ENCODE measurements around the gene MRI1.
"Not testable (repeated sequence)": the region's sequence is repeated elsewhere in the genome, so short reads cannot be mapped to it uniquely, and the experiment has no call there.

Gene MRI1

GRCh38 chr19:13762635-13763235, 1.6 kb upstream of the MRI1 start:
- DNase-seq, result no peak

GRCh38 chr19:13763265-13763664, 1.1 kb upstream of the MRI1 start:
- no peak for DNase-seq

- DNase-seq, result no peak
These were observed 586 bp downstream of the MRI1 start for GRCh38 chr19:13764821-13765394.

- no peak for DNase-seq
These were observed 1.2 kb downstream of the MRI1 start for GRCh38 chr19:13765395-13766094.

- DNase-seq, result no peak
These were observed 1.8 kb downstream of the MRI1 start for GRCh38 chr19:13766095-13766481.

GRCh38 chr19:13768510-13768909, 4.2 kb downstream of the MRI1 start:
- no peak for DNase-seq

GRCh38 chr19:13770013-13770635, 5.8 kb downstream of the MRI1 start:
- DNase-seq, result no peak

- peak; percentile 97 for DNase-seq
These were observed 10.2 kb downstream of the MRI1 start, which contains the start of gene C19orf53 for GRCh38 chr19:13774217-13775191. Gene C19orf53, plus strand, starts transcription at chr19:13774456. Its CDS starts 22 bp downstream, at chr19:13774478.

GRCh38 chr19:13778398-13778797, 14.1 kb downstream of the MRI1 start:
- no peak for DNase-seq

- DNase-seq, result no peak
These were observed 14.5 kb downstream of the MRI1 start for GRCh38 chr19:13778847-13779246.

- DNase-seq, result not testable (repeated sequence)
These were observed 15.5 kb downstream of the MRI1 start for GRCh38 chr19:13779794-13780193.

GRCh38 chr19:13781547-13781946, 17.2 kb downstream of the MRI1 start:
- DNase-seq, result peak; percentile 66

- no peak for DNase-seq
These were observed 18.2 kb downstream of the MRI1 start for GRCh38 chr19:13782537-13782936.

- DNase-seq, result no peak
These were observed 19.5 kb downstream of the MRI1 start for GRCh38 chr19:13783565-13784500.

- peak; percentile 16 for DNase-seq
These were observed 20.6 kb downstream of the MRI1 start for GRCh38 chr19:13784731-13785452.

- no peak for DNase-seq
These were observed 24.7 kb downstream of the MRI1 start for GRCh38 chr19:13788991-13789390.

GRCh38 chr19:13790354-13790753, 26.0 kb downstream of the MRI1 start:
- no peak for DNase-seq

- not testable (repeated sequence) for DNase-seq
These were observed 29.0 kb downstream of the MRI1 start for GRCh38 chr19:13793317-13793716.

- DNase-seq, result no peak
These were observed 30.1 kb downstream of the MRI1 start for GRCh38 chr19:13794398-13794756.

GRCh38 chr19:13794757-13795589, 30.7 kb downstream of the MRI1 start, which contains the start of gene ZSWIM4:
Gene ZSWIM4, plus strand, starts transcription at chr19:13795443. Its CDS starts 206 bp downstream, at chr19:13795649.
- peak; percentile 99 for DNase-seq
